HepG2 (cell line): ENCODE data around the gene TBXAS1. TPM values are rescaled to one million over a fixed set of nuclear protein-coding genes. Genes with fewer than 3 reads are reported as not detected.
A peak's percentile ranks its signal among the peaks of the same experiment; 100 is the strongest.

ENCODE experiments used
- ATAC-seq: fragments of 200-7000 bp; cut with Tn5 transposase; 3 replicates; pipeline ENCODE4 v1.9.1; 2020; ENCODE audit warnings: mild to moderate bottlenecking, moderate library complexity
- BruUV-seq: library from RNA; stranded (reverse); fragments of 400-500 nt; replicated peaks from 2 replicates; lab custom pipeline; 2021; lab: Mats Ljungman, UMichigan
- CTCF ChIA-PET: fragments of 300-600 bp; formaldehyde crosslinking; extraction: SDS; loops from one replicate; lab custom pipeline; 2021; ENCODE audit warnings: low total read pairs, inconsistent platforms, low intra/inter-chr PET ratio; lab: Yijun Ruan, JAX
- POLR2A ChIA-PET: fragments of 350-600 bp; sonication (Branson Sonifier 250); formaldehyde crosslinking; loops from one replicate; lab custom pipeline; 2020; ENCODE audit warnings: antibody characterized with exemption, inconsistent platforms; lab: Yijun Ruan, JAX
- DNase-seq: peaks from one replicate; pipeline ENCODE4 v3.0.0-alpha.2; 2015; ENCODE audit warnings: low spot score
- FAIRE-seq: peaks from 3 replicates; lab custom pipeline; 2011; peaks lifted over from hg19 to GRCh38; lab: Jason Lieb, UNC
- H2AFZ ChIP-seq: one replicate; pipeline ENCODE4 v1.6.1; 2011; ENCODE audit warnings: low read length, inconsistent platforms
- H3K27ac ChIP-seq: fragments of 300-600 bp; 3 replicates; pipeline ENCODE4 v1.8.0; 2011; ENCODE audit warnings: mixed run types, mild to moderate bottlenecking, mixed read lengths, low read length, inconsistent platforms; ENCODE audit not compliant: insufficient read depth; ENCODE audit errors: extremely low read length
- H3K27me3 ChIP-seq, 2 experiments: fragments of 200-600 bp in 1 of 2; 2 replicates in 1 of 2; 3 replicates in 1 of 2; pipeline versions ENCODE4 v1.6.0 to v1.8.0; 2011; ENCODE audit warnings: low read length in 2 of 2, mild to moderate bottlenecking in 2 of 2, moderate library complexity in 2 of 2, inconsistent platforms in 1 of 2; ENCODE audit not compliant: insufficient read depth in 2 of 2, control insufficient read depth in 1 of 2
- H3K36me3 ChIP-seq, 2 experiments: fragments of 200-600 bp in 1 of 2; replicated peaks in 1 of 2; 2 replicates in 1 of 2; 3 replicates in 1 of 2; pipeline versions ENCODE4 v1.5.1 to v1.8.0; 2011; ENCODE audit warnings: low read length in 2 of 2, inconsistent platforms in 1 of 2; ENCODE audit not compliant: insufficient read depth in 2 of 2, control insufficient read depth in 1 of 2
- H3K4me1 ChIP-seq: 2 replicates; pipeline ENCODE4 v1.5.1; 2012; ENCODE audit warnings: low read length, inconsistent platforms; ENCODE audit not compliant: insufficient read depth
- H3K4me2 ChIP-seq: 2 replicates; pipeline ENCODE4 v1.6.0; 2011; ENCODE audit warnings: low read depth, low read length, inconsistent platforms
- H3K4me3 ChIP-seq, 3 experiments: fragments of 200-600 bp in 1 of 3; sonication (generic), shearing (Covaris generic) in 1 of 3; replicated peaks in 1 of 3; 2 replicates each; pipeline ENCODE4 v1.5.1; 2011 to 2016; ENCODE audit warnings: low read length in 3 of 3, inconsistent platforms in 2 of 3, low read depth in 2 of 3, mild to moderate bottlenecking in 2 of 3, control low read depth in 1 of 3, mixed read lengths in 1 of 3; ENCODE audit not compliant: insufficient read depth in 1 of 3
- H3K79me2 ChIP-seq: one replicate; pipeline ENCODE4 v1.6.1; 2011; ENCODE audit warnings: low read length, inconsistent platforms; ENCODE audit not compliant: insufficient read depth
- H3K9ac ChIP-seq: 2 replicates; pipeline ENCODE4 v1.6.0; 2011; ENCODE audit warnings: mild to moderate bottlenecking, low read depth, low read length, inconsistent platforms; ENCODE audit not compliant: insufficient read depth
- H3K9me3 ChIP-seq: 2 replicates; pipeline ENCODE4 v1.5.1; 2012; ENCODE audit warnings: mild to moderate bottlenecking, low read length
- H4K20me1 ChIP-seq: 2 replicates; pipeline ENCODE4 v1.6.0; 2011; ENCODE audit warnings: inconsistent platforms, mild to moderate bottlenecking, low read length, moderate library complexity; ENCODE audit not compliant: insufficient read depth
- DNMT3B ChIP-seq: conservative IDR thresholded peaks from 2 replicates; pipeline ENCODE4 v1.6.1; 2016; ENCODE audit warnings: missing biosample characterization, control low read depth
- HNRNPLL ChIP-seq: fragments of 200-400 bp; formaldehyde crosslinking; IDR thresholded peaks from 2 replicates; pipeline ENCODE4 v1.6.1; 2017; ENCODE audit warnings: mild to moderate bottlenecking, low read depth, low read length; ENCODE audit not compliant: poor library complexity, severe bottlenecking
- MAFF ChIP-seq: IDR thresholded peaks from 2 replicates; pipeline ENCODE4 v1.6.1; 2011; ENCODE audit warnings: low read depth, low read length, improper control_type of control experiment
- MAFK ChIP-seq, 2 experiments: IDR thresholded peaks in 1 of 2; conservative IDR thresholded peaks in 1 of 2; 2 replicates each; pipeline ENCODE4 v1.6.1; 2011; ENCODE audit warnings: improper control_type of control experiment in 2 of 2, low read length in 2 of 2
- NFE2L2 ChIP-seq: fragments of 150-350 bp; IDR thresholded peaks from 2 replicates; pipeline ENCODE4 v1.6.1; 2014; ENCODE audit warnings: low read length
- U2AF1 ChIP-seq: fragments of 200-400 bp; formaldehyde crosslinking; optimal IDR thresholded peaks from 2 replicates; pipeline ENCODE3; 2017; ENCODE audit warnings: mild to moderate bottlenecking, low read depth, low read length
- ZNF207 ChIP-seq: fragments of 450-650 bp; IDR thresholded peaks from 2 replicates; pipeline ENCODE4 v1.6.1; 2016; ENCODE audit warnings: antibody characterized with exemption, borderline replicate concordance
- ZNF552 ChIP-seq: sonication (generic); formaldehyde crosslinking; IDR thresholded peaks from 2 replicates; pipeline ENCODE4 v1.9.0; 2022; ENCODE audit warnings: missing genetic modification reagents, mild to moderate bottlenecking, borderline replicate concordance
- WGBS: methylation state at CpG from one replicate; pipeline ENCODE4 v1.1.6; 2017; ENCODE audit warnings: low lambda C conversion rate; 5-methylcytosine and 5-hydroxymethylcytosine counted together
- in situ Hi-C: cut with HindIII; loops from 2 replicates; pipeline ENCODE4 v1.10.0; 2017; ENCODE audit warnings: low pct_unique_long_range_greater_than_20kb; ENCODE audit not compliant: extremely low pct_ligation_motif_present
- intact Hi-C: fragments of 100-400 bp; cut with micrococcal nuclease; formaldehyde crosslinking; loops from one replicate; pipeline ENCODE4 v1.10.0; 2022; ENCODE audit not compliant: unreplicated experiment
- polyA plus RNA-seq, 8 experiments: library from polyadenylated mRNA; depleted of rRNA in 3 of 8; stranded (reverse) in 7 of 8; unstranded in 1 of 8; fragments of >200 nt; fragmentation: Illumina TruSeq in 4 of 8; extraction: Trizol in 4 of 8; gene quantifications; 2 replicates each; pipeline versions ENCODE4 v1.2.1 to v1.2.3, GENCODE V29; 2011 to 2016; ENCODE audit warnings: low read depth in 4 of 8, missing spikeins in 1 of 8, mixed read lengths in 1 of 8; ENCODE audit not compliant: insufficient read depth in 1 of 8
- total RNA-seq, 5 experiments: library from RNA; depleted of rRNA; stranded (reverse); fragments of >200 nt; fragmentation: Illumina TruSeq; extraction: Trizol; gene quantifications; 2 replicates each; pipeline ENCODE4 v1.2.3, GENCODE V29; 2016; ENCODE audit warnings: low read depth in 1 of 5
- TF ChIP-seq, protein P1 (sequence below): sonication (generic); formaldehyde crosslinking; IDR thresholded peaks from 2 replicates; pipeline ENCODE4 v1.5.0; 2020; ENCODE audit warnings: missing genetic modification reagents
- TF ChIP-seq, protein P2 (sequence below): conservative IDR thresholded peaks from 2 replicates; pipeline ENCODE4 v1.6.1; 2018; ENCODE audit warnings: missing genetic modification reagents
- TF ChIP-seq, protein P3 (sequence below): sonication (generic); formaldehyde crosslinking; IDR thresholded peaks from 2 replicates; pipeline ENCODE4 v1.5.0; 2020; ENCODE audit warnings: mild to moderate bottlenecking, missing genetic modification reagents

TBXAS1 gene
- total and polyA plus RNA-seq, 2 of the 13 experiments (the other 11 are each of a cell fraction or from before 2014, with no cell fraction given): 4.0 to 4.9 TPM

DNA sequence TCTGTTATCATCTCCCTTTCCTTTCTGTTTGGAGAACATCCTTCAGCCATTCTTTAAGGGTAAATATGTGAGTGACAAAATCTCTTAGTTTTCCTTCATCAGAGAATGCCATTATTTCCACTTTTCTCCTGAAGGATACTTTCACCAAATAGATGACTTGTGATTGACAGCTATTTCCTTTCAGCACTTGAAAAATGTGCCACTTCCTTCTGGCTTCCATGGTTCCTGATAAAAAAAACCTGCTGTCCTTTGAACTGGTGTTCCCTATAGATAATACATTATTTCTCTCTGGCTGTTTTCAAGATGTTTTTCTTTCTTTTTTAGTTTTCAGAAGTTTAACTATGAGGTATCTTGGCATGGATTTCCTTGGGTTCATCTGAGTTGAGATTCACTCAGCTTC lies 79.7 kb downstream of the TBXAS1 start (continued):
- TF ChIP-seq, protein P1, sequence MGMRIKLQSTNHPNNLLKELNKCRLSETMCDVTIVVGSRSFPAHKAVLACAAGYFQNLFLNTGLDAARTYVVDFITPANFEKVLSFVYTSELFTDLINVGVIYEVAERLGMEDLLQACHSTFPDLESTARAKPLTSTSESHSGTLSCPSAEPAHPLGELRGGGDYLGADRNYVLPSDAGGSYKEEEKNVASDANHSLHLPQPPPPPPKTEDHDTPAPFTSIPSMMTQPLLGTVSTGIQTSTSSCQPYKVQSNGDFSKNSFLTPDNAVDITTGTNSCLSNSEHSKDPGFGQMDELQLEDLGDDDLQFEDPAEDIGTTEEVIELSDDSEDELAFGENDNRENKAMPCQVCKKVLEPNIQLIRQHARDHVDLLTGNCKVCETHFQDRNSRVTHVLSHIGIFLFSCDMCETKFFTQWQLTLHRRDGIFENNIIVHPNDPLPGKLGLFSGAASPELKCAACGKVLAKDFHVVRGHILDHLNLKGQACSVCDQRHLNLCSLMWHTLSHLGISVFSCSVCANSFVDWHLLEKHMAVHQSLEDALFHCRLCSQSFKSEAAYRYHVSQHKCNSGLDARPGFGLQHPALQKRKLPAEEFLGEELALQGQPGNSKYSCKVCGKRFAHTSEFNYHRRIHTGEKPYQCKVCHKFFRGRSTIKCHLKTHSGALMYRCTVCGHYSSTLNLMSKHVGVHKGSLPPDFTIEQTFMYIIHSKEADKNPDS (CRISPR knock-in tag): no peak
- TF ChIP-seq HNRNPLL (no peak), NFE2L2 (no peak)

DNA sequence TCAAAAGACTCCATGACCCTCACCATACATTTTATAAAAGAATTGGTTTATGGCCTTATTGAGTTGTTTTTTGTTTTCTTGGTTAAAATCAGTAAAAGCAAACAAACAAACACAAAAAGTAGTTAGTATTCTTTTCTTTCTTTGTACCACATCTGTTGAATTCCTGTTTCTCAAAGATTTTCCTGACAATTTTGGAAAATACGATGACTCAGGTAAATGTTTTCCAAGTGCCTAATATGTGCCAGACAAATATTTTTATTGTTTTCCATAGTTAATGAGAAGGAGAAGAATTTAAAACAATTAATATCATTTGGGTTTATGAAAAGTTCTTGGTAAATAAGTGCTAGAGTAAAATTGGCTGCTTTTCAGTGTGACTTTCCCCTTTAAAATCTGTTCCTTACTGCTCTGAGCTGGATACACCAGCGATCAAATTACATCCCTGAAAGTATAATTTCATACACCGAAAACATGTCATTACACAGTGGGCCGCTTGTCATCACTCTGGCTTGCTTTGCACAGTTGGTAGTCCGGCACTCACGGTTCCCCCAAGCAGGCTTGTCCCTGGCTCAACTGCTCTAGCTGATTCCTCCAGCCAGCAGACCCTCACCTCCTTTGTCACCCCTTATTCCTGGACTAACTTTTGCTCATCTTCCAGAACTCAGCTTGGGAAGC lies 80.5 kb downstream of the TBXAS1 start:
- no peaks in the 10 kb centered on the region for H3K36me3 ChIP-seq
- H2AFZ ChIP-seq: no peak overlapping the region
- peaks cover 12% of the 10 kb centered on the region for H3K9me3 ChIP-seq
- FAIRE-seq: no peak
- ATAC-seq: no peak
- intact Hi-C loops (no loop called here), in situ Hi-C loops (no loop called here)
- H3K27ac ChIP-seq: no peak overlapping the region
- H4K20me1 ChIP-seq: no peaks in the 10 kb centered on the region
- ChIA-PET POLR2A (no interaction called here), CTCF (no interaction called here)
- H3K4me3 ChIP-seq: no peak overlapping the region
- TF ChIP-seq, protein P2, sequence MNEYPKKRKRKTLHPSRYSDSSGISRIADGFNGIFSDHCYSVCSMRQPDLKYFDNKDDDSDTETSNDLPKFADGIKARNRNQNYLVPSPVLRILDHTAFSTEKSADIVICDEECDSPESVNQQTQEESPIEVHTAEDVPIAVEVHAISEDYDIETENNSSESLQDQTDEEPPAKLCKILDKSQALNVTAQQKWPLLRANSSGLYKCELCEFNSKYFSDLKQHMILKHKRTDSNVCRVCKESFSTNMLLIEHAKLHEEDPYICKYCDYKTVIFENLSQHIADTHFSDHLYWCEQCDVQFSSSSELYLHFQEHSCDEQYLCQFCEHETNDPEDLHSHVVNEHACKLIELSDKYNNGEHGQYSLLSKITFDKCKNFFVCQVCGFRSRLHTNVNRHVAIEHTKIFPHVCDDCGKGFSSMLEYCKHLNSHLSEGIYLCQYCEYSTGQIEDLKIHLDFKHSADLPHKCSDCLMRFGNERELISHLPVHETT (CRISPR knock-in tag): no peak
- TF ChIP-seq, protein P3, sequence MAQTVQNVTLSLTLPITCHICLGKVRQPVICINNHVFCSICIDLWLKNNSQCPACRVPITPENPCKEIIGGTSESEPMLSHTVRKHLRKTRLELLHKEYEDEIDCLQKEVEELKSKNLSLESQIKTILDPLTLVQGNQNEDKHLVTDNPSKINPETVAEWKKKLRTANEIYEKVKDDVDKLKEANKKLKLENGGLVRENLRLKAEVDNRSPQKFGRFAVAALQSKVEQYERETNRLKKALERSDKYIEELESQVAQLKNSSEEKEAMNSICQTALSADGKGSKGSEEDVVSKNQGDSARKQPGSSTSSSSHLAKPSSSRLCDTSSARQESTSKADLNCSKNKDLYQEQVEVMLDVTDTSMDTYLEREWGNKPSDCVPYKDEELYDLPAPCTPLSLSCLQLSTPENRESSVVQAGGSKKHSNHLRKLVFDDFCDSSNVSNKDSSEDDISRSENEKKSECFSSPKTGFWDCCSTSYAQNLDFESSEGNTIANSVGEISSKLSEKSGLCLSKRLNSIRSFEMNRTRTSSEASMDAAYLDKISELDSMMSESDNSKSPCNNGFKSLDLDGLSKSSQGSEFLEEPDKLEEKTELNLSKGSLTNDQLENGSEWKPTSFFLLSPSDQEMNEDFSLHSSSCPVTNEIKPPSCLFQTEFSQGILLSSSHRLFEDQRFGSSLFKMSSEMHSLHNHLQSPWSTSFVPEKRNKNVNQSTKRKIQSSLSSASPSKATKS (CRISPR knock-in tag): no peak
- peak; percentile 74 to 93 for TF ChIP-seq MAFK (conservative IDR thresholded peaks at IDR 0.05 in 1 of 2, IDR thresholded peaks at IDR 0.05 in 1 of 2; ENCODE audit: low read length in 2 of 2)
- no peak for TF ChIP-seq DNMT3B
- TF ChIP-seq ZNF552: no peak
- TF ChIP-seq U2AF1: no peak
- TF ChIP-seq MAFF: peak; percentile 87
- TF ChIP-seq ZNF207: no peak
- no TSS peak for BruUV-seq
- WGBS: 74% methylated on average over 6 of the region's 6 CpGs
- no peak overlapping the region for H3K4me2 ChIP-seq
- no peaks in the 10 kb centered on the region for H3K79me2 ChIP-seq
- H3K27me3 ChIP-seq: no peaks in the 10 kb centered on the region
- DNase-seq: no peak
- no peaks in the 10 kb centered on the region for H3K4me1 ChIP-seq
- no peak overlapping the region for H3K9ac ChIP-seq
